ENCODE data around the gene COPS8. TPM values are rescaled to one million over a fixed set of nuclear protein-coding genes. Genes with fewer than 3 reads are reported as not detected.

COPS8 gene
- total RNA-seq, 1 donor from 2014 or later = 59.3 TPM

DNA sequence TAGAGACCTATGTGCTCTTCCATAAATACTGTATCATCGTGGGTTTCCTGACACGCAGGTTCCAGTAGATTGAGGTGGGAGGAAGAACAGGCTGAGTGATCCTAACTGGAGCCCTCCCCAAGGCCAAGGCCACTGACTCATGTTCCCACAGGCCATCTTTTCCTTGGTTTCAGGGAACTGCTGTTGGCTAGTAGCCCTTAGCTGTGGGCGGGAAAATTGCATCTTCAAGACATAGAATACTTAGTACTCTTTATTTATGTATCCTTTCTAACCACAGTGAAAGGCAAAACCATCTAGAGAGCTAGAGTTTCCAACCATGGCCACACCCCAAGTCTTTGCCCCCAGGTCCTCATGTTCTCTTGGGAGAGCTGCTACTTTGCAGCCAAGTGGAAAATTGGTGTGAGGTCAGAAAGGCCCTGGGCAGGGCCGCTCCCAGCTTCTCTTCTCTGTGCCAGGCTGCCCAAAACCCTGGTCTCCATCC, 55.9 kb downstream of the COPS8 start:
- TF ChIP-seq, protein P1, sequence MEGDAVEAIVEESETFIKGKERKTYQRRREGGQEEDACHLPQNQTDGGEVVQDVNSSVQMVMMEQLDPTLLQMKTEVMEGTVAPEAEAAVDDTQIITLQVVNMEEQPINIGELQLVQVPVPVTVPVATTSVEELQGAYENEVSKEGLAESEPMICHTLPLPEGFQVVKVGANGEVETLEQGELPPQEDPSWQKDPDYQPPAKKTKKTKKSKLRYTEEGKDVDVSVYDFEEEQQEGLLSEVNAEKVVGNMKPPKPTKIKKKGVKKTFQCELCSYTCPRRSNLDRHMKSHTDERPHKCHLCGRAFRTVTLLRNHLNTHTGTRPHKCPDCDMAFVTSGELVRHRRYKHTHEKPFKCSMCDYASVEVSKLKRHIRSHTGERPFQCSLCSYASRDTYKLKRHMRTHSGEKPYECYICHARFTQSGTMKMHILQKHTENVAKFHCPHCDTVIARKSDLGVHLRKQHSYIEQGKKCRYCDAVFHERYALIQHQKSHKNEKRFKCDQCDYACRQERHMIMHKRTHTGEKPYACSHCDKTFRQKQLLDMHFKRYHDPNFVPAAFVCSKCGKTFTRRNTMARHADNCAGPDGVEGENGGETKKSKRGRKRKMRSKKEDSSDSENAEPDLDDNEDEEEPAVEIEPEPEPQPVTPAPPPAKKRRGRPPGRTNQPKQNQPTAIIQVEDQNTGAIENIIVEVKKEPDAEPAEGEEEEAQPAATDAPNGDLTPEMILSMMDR (conservative IDR thresholded peaks at IDR 0.05) = no peak
- Mint-ChIP-seq H3K27ac (no peak overlapping the region), H3K36me3 (no peaks in the 10 kb centered on the region), H3K27me3 (peaks cover 18% of the 10 kb centered on the region), H3K9me3 (peaks cover 16% of the 10 kb centered on the region), H3K4me3 (no peak overlapping the region), H3K4me1 (ENCODE audit: unreplicated experiment) (no peaks in the 10 kb centered on the region)
- no peak for DNase-seq (ENCODE audit: extremely low spot score, unreplicated experiment)

DNA sequence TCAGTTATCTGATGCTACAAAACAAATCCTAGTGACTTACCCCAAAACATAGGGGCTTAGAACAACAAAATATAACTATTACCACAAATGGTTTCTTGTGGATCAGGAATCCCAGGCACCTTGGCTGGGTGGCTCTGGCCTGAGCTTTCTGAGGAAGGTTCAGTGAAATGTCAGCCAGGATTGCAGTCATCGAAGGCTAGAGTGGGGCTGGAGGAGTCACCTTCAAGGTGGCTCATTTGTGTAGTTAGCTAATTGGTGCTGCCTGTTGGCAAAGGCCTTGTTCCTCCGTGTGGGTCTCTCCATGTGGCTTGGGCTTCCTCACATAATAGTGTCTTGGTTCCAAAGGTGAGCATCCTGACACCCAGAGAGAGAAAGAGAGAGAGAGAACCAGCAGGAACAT, 57.4 kb downstream of the COPS8 start:
- Mint-ChIP-seq H3K4me3 (no peak overlapping the region), H3K27me3 (peaks cover 18% of the 10 kb centered on the region), H3K4me1 (ENCODE audit: unreplicated experiment) (no peaks in the 10 kb centered on the region), H3K9me3 (peaks cover 19% of the 10 kb centered on the region), H3K27ac (no peak overlapping the region), H3K36me3 (no peaks in the 10 kb centered on the region)
- peak; percentile 24 for DNase-seq (ENCODE audit: extremely low spot score, unreplicated experiment)
- TF ChIP-seq, protein P1 (conservative IDR thresholded peaks at IDR 0.05) = no peak

DNA sequence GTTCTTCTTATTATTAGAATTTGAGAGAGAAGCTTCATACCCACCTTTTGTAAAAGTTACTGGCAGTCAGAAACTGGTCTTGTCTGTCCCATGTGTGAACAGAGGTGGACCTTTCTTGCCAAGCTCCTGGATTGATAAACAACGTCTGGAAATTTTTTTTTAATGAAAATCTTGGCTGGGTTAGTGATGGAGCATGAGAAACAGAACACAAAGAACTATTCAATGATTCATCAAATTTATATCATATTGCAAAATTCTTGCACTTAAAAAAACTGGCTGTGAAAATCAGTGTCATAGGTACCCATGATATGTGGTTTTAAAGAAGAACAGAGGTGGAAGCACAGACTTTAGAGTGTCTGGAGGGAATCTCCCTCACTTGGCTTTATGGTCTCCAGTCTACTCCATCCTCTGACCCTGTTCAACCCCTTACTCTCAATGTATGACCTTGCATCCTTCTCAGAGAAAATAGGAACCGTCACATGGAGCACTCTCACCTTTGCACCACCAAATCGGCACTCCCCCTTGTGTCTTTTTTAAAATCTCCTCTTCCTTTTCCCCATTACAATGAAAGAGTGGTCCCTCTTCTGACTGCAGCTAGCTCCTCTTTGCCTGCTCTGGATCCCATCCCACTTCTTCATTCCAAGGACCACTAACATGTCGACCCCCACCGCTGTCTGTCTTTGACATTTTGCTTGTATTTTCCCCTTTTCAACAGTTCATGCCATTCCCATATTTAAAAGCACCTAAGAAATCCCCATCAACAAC, 58.2 kb downstream of the COPS8 start:
- Mint-ChIP-seq H3K27me3 (peaks cover 18% of the 10 kb centered on the region), H3K9me3 (peaks cover 21% of the 10 kb centered on the region), H3K27ac (no peak overlapping the region), H3K4me1 (ENCODE audit: unreplicated experiment) (no peaks in the 10 kb centered on the region), H3K4me3 (no peak overlapping the region), H3K36me3 (no peaks in the 10 kb centered on the region)
- DNase-seq (ENCODE audit: extremely low spot score, unreplicated experiment) = no peak
- TF ChIP-seq, protein P1 (conservative IDR thresholded peaks at IDR 0.05) = no peak

DNA sequence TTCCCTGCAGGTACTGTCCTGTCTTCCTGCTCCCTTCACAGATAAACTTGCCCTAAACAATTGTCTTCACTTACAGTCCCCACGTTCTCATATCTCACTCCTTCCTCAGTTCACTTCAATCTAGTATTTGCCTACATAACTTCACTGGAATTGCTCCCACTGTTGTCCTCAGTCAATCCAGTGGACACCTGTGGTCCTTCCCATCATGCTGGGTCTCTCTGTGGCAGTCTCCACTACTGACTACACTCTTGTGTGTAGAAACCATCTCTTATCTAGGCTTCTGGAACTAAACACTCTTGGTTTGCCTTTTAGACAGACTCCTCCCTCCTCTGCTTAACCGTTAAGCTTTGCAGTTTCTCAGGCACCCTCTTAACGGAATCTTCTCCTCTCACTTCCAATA, 58.8 kb downstream of the COPS8 start:
- DNase-seq (ENCODE audit: extremely low spot score, unreplicated experiment) = no peak
- H3K27ac Mint-ChIP-seq = no peak overlapping the region
- TF ChIP-seq, protein P1 (conservative IDR thresholded peaks at IDR 0.05) = no peak
- H3K27me3 Mint-ChIP-seq = peaks cover 18% of the 10 kb centered on the region
- peaks cover 21% of the 10 kb centered on the region for H3K9me3 Mint-ChIP-seq
- no peak overlapping the region for H3K4me3 Mint-ChIP-seq
- no peaks in the 10 kb centered on the region for H3K4me1 Mint-ChIP-seq (ENCODE audit: unreplicated experiment)
- H3K36me3 Mint-ChIP-seq = no peaks in the 10 kb centered on the region

DNA sequence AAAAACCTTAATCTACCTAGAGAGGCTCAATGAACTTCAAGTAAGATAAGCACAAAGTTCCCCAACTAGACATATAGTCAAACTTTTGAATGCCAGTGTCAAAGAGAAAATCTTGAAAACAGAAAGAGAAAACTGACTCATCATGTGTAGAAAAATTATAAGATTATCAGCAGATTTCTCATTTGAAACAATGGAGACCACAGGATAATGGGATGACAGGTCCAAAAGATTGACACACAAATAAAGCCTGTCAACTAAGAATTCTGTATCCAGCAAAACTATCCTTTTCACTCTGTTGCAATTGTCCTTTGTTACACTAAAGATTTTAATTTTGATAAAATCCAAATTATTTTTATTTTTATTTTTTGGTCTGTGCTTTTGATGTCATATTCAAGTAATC, 61.6 kb downstream of the COPS8 start:
- peaks cover 21% of the 10 kb centered on the region for H3K9me3 Mint-ChIP-seq
- TF ChIP-seq, protein P1 (conservative IDR thresholded peaks at IDR 0.05) = no peak
- no peaks in the 10 kb centered on the region for H3K36me3 Mint-ChIP-seq
- H3K27me3 Mint-ChIP-seq = peaks cover 12% of the 10 kb centered on the region
- no peaks in the 10 kb centered on the region for H3K4me1 Mint-ChIP-seq (ENCODE audit: unreplicated experiment)
- H3K4me3 Mint-ChIP-seq = no peak overlapping the region
- DNase-seq (ENCODE audit: extremely low spot score, unreplicated experiment) = no peak
- H3K27ac Mint-ChIP-seq = no peak overlapping the region

Data from type B pancreatic cell (in vitro differentiated cells).